ENCODE measurements around the gene HMGCL. TPM values are rescaled to one million over a fixed set of nuclear protein-coding genes. Genes with fewer than 3 reads are reported as not detected.

HMGCL gene
- total and polyA plus RNA-seq, 2 of the 13 experiments (the other 11 are each of a cell fraction or from before 2014, with no cell fraction given): 21.3 to 41.4 TPM

DNA sequence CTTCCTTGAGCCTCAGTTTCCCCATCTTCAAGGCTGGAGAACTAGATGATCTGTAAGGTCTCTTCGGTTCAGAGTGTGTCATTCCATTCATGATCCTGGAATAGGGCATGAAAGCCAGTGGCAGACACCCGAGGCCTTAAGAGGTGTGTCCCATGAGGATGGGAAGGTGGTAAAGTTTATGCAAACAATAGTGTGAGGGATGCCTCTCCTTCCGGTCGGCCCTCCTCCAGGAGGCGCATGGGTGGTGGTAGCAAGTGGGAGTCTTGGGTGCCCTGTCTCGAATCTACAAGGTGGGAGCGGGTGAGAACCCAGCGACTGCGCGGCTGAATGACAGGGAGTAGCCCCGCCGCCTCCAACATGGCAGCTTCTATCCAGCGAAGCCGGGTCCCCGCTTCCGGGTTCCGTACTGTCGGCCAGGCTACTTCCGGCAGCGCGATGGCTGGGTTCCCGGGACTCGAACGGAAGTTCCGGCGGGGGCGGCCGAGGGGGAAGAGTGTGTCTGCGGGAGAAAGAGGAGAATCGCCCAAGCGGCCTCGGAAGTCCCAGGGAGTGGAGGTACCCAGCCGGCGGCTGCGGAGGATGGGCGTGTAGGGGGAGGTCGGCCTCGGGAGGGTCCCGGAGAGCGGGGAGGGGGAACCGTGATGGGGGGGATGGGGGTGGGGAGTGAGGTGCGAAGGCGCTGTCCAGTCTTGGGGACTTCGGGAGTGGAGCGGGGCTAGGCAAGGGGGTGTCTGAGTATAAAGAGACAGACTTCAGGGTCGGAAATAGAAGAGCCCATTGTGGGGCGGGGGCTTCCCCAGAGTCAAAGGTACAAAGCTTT is 34.3 kb downstream of the HMGCL start, which contains the start of gene LYPLA2 (continued):
- TF ChIP-seq, protein P1, sequence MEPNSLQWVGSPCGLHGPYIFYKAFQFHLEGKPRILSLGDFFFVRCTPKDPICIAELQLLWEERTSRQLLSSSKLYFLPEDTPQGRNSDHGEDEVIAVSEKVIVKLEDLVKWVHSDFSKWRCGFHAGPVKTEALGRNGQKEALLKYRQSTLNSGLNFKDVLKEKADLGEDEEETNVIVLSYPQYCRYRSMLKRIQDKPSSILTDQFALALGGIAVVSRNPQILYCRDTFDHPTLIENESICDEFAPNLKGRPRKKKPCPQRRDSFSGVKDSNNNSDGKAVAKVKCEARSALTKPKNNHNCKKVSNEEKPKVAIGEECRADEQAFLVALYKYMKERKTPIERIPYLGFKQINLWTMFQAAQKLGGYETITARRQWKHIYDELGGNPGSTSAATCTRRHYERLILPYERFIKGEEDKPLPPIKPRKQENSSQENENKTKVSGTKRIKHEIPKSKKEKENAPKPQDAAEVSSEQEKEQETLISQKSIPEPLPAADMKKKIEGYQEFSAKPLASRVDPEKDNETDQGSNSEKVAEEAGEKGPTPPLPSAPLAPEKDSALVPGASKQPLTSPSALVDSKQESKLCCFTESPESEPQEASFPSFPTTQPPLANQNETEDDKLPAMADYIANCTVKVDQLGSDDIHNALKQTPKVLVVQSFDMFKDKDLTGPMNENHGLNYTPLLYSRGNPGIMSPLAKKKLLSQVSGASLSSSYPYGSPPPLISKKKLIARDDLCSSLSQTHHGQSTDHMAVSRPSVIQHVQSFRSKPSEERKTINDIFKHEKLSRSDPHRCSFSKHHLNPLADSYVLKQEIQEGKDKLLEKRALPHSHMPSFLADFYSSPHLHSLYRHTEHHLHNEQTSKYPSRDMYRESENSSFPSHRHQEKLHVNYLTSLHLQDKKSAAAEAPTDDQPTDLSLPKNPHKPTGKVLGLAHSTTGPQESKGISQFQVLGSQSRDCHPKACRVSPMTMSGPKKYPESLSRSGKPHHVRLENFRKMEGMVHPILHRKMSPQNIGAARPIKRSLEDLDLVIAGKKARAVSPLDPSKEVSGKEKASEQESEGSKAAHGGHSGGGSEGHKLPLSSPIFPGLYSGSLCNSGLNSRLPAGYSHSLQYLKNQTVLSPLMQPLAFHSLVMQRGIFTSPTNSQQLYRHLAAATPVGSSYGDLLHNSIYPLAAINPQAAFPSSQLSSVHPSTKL (CRISPR knock-in tag; IDR thresholded peaks at IDR 0.05): no peak
- peak; percentile 73; the same call in 1 of the 2 replicates for TF ChIP-seq YEATS2 (CRISPR knock-in tag; IDR thresholded peaks at IDR 0.05; ENCODE audit: borderline replicate concordance)
- no peak for TF ChIP-seq ZNF773 (CRISPR knock-in tag; IDR thresholded peaks at IDR 0.05; ENCODE audit: borderline replicate concordance)
- TF ChIP-seq, protein P2, sequence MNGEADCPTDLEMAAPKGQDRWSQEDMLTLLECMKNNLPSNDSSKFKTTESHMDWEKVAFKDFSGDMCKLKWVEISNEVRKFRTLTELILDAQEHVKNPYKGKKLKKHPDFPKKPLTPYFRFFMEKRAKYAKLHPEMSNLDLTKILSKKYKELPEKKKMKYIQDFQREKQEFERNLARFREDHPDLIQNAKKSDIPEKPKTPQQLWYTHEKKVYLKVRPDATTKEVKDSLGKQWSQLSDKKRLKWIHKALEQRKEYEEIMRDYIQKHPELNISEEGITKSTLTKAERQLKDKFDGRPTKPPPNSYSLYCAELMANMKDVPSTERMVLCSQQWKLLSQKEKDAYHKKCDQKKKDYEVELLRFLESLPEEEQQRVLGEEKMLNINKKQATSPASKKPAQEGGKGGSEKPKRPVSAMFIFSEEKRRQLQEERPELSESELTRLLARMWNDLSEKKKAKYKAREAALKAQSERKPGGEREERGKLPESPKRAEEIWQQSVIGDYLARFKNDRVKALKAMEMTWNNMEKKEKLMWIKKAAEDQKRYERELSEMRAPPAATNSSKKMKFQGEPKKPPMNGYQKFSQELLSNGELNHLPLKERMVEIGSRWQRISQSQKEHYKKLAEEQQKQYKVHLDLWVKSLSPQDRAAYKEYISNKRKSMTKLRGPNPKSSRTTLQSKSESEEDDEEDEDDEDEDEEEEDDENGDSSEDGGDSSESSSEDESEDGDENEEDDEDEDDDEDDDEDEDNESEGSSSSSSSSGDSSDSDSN (CRISPR knock-in tag; IDR thresholded peaks at IDR 0.05): peak; percentile 59
- TF ChIP-seq ZNF598 (CRISPR knock-in tag; IDR thresholded peaks at IDR 0.05; ENCODE audit: borderline replicate concordance): no peak
- no peak for TF ChIP-seq ZNF790 (CRISPR knock-in tag; IDR thresholded peaks at IDR 0.05; ENCODE audit: borderline replicate concordance)
- TF ChIP-seq ZNF543 (CRISPR knock-in tag; IDR thresholded peaks at IDR 0.05): no peak
- TF ChIP-seq, protein P3, sequence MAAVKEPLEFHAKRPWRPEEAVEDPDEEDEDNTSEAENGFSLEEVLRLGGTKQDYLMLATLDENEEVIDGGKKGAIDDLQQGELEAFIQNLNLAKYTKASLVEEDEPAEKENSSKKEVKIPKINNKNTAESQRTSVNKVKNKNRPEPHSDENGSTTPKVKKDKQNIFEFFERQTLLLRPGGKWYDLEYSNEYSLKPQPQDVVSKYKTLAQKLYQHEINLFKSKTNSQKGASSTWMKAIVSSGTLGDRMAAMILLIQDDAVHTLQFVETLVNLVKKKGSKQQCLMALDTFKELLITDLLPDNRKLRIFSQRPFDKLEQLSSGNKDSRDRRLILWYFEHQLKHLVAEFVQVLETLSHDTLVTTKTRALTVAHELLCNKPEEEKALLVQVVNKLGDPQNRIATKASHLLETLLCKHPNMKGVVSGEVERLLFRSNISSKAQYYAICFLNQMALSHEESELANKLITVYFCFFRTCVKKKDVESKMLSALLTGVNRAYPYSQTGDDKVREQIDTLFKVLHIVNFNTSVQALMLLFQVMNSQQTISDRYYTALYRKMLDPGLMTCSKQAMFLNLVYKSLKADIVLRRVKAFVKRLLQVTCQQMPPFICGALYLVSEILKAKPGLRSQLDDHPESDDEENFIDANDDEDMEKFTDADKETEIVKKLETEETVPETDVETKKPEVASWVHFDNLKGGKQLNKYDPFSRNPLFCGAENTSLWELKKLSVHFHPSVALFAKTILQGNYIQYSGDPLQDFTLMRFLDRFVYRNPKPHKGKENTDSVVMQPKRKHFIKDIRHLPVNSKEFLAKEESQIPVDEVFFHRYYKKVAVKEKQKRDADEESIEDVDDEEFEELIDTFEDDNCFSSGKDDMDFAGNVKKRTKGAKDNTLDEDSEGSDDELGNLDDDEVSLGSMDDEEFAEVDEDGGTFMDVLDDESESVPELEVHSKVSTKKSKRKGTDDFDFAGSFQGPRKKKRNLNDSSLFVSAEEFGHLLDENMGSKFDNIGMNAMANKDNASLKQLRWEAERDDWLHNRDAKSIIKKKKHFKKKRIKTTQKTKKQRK (IDR thresholded peaks at IDR 0.05; ENCODE audit: low read length): no peak
- TF ChIP-seq, protein P4, sequence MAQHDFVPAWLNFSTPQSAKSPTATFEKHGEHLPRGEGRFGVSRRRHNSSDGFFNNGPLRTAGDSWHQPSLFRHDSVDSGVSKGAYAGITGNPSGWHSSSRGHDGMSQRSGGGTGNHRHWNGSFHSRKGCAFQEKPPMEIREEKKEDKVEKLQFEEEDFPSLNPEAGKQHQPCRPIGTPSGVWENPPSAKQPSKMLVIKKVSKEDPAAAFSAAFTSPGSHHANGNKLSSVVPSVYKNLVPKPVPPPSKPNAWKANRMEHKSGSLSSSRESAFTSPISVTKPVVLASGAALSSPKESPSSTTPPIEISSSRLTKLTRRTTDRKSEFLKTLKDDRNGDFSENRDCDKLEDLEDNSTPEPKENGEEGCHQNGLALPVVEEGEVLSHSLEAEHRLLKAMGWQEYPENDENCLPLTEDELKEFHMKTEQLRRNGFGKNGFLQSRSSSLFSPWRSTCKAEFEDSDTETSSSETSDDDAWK (CRISPR knock-in tag; IDR thresholded peaks at IDR 0.05): no peak
- TF ChIP-seq, protein P5, sequence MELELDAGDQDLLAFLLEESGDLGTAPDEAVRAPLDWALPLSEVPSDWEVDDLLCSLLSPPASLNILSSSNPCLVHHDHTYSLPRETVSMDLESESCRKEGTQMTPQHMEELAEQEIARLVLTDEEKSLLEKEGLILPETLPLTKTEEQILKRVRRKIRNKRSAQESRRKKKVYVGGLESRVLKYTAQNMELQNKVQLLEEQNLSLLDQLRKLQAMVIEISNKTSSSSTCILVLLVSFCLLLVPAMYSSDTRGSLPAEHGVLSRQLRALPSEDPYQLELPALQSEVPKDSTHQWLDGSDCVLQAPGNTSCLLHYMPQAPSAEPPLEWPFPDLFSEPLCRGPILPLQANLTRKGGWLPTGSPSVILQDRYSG (CRISPR knock-in tag; IDR thresholded peaks at IDR 0.05): no peak
- no peak for TF ChIP-seq ZIK1 (CRISPR knock-in tag; IDR thresholded peaks at IDR 0.05; ENCODE audit: borderline replicate concordance, low read depth)
- no peak for TF ChIP-seq HNF4A (CRISPR knock-in tag; IDR thresholded peaks at IDR 0.05)
- no peak for TF ChIP-seq ZNF781 (CRISPR knock-in tag; IDR thresholded peaks at IDR 0.05; ENCODE audit: borderline replicate concordance, not compliant biosample characterization)
- TF ChIP-seq HNRNPLL (IDR thresholded peaks at IDR 0.05; ENCODE audit: low read depth, low read length, poor library complexity, severe bottlenecking): peak; percentile 76
- TF ChIP-seq KLF9 (CRISPR knock-in tag; IDR thresholded peaks at IDR 0.05; ENCODE audit: low read depth): no peak
- no peak for TF ChIP-seq HES4 (CRISPR knock-in tag; IDR thresholded peaks at IDR 0.05; ENCODE audit: borderline replicate concordance)
